Lung (tissue), 12 donors: ENCODE data around the gene SSH2. TPM values are rescaled to one million over a fixed set of nuclear protein-coding genes. Genes with fewer than 3 reads are reported as not detected.

Experiments
- ATAC-seq: fragments of 200-7000 bp; cut with Tn5 transposase; one replicate; pipeline ENCODE4 v1.9.1; 2020; ENCODE audit warnings: moderate number of reproducible peaks; ENCODE audit not compliant: insufficient read depth, low FRiP score
- DNase-seq, 3 donors: peaks; one replicate each; pipeline ENCODE4 v3.0.0-alpha.2; 2013 to 2017
- H3K27ac ChIP-seq, 2 donors: one replicate each; pipeline ENCODE4 v1.5.1; 2013; ENCODE audit warnings: mild to moderate bottlenecking in 2 of 2, moderate library complexity in 2 of 2, control low read depth in 1 of 2, inconsistent platforms in 1 of 2, low read depth in 1 of 2, low read length in 1 of 2
- H3K27me3 ChIP-seq, 3 donors: one replicate each; pipeline ENCODE4 v1.5.1; 2013; ENCODE audit warnings: low read length in 2 of 3; ENCODE audit not compliant: control insufficient read depth in 3 of 3, insufficient read depth in 3 of 3
- H3K36me3 ChIP-seq, 4 donors: one replicate each; pipeline ENCODE4 v1.5.1; 2013; ENCODE audit warnings: low read length in 4 of 4, mild to moderate bottlenecking in 1 of 4, moderate library complexity in 1 of 4; ENCODE audit not compliant: control insufficient read depth in 4 of 4, insufficient read depth in 4 of 4
- H3K4me1 ChIP-seq, 5 donors: one replicate each; pipeline ENCODE4 v1.5.1; 2013; ENCODE audit warnings: low read length in 5 of 5, mild to moderate bottlenecking in 2 of 5, moderate library complexity in 1 of 5; ENCODE audit not compliant: control insufficient read depth in 5 of 5, insufficient read depth in 5 of 5
- H3K4me3 ChIP-seq: one replicate; pipeline ENCODE4 v1.5.1; 2013; ENCODE audit warnings: mild to moderate bottlenecking, control low read depth, moderate library complexity
- H3K9ac ChIP-seq, 2 donors: one replicate each; pipeline ENCODE4 v1.5.1; 2013; ENCODE audit warnings: low read length in 2 of 2, control low read depth in 1 of 2; ENCODE audit not compliant: insufficient read depth in 1 of 2
- H3K9me3 ChIP-seq, 4 donors: one replicate each; pipeline ENCODE4 v1.5.1; 2013; ENCODE audit warnings: low read length in 3 of 4, mild to moderate bottlenecking in 1 of 4, moderate library complexity in 1 of 4; ENCODE audit not compliant: control insufficient read depth in 4 of 4, insufficient read depth in 3 of 4
- CTCF ChIP-seq: IDR thresholded peaks from 2 replicates; pipeline ENCODE4 v1.5.1; 2012; ENCODE audit warnings: mild to moderate bottlenecking; ENCODE audit errors: control extremely low read depth, extremely low read depth
- WGBS, 2 donors: extraction: QIAGEN DNeasy Blood & Tissue Kit; methylation state at CpG; one replicate each; pipeline ENCODE4 v1.1.7; 2013; 5-methylcytosine and 5-hydroxymethylcytosine counted together
- polyA plus RNA-seq, 2 donors: library from polyadenylated mRNA; stranded (reverse); fragments of 200-250 nt; gene quantifications; one replicate each; pipeline ENCODE4 v1.2.1, GENCODE V29; 2013
- total RNA-seq, 2 donors: library from RNA; depleted of rRNA in 1 of 2; stranded (reverse); fragments of >200 nt in 1 of 2; gene quantifications; one replicate each; pipeline ENCODE4 v1.2.1, GENCODE V29; 2014 to 2021
- donor health status: control.
- donor health status: control.
- donor health status: Bipolar disorder and iron deficiency.
- donor health status: healthy.
- donor health status: DM: yes; HTN: yes; CAD: no.

The SSH2 gene
- total and polyA plus RNA-seq, 4 donors, result 23.4 to 69.4 (median 41.1) TPM

DNA sequence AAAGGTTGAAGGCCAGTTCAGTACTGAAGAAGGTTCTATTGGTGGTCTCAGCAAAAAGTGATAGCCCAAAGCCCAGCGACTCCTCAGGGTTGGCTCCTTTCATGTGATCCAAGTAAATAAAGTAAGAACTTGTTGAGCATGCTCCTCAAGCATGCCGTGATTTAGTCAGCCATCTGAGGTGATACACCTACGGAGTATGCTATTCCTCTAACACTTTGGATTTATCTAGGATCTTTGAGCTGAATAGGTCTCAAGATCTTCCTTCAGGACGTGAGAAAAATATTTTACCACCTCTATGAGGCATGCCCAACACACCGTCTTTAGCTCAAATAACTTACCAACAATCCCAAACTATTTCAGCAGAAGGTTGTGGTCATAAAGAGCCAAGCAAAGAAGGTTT is 154.0 kb downstream of the SSH2 start:
- H3K27ac ChIP-seq, result no peak overlapping the region
- ATAC-seq, result no peak
- no peak overlapping the region for H3K4me3 ChIP-seq
- WGBS, 2 donors, result 96% methylated on average over 5 of the region's 5 CpGs
- H3K27me3 ChIP-seq, result no peaks in the 10 kb centered on the region
- peaks cover 0 to 8% (median 0%) of the 10 kb centered on the region in 5 donors for H3K4me1 ChIP-seq
- TF ChIP-seq CTCF, result no peak
- H3K9ac ChIP-seq, result no peak overlapping the region
- H3K9me3 ChIP-seq, result no peaks in the 10 kb centered on the region
- DNase-seq, result no peak
- peaks cover 0 to 1% (median 0%) of the 10 kb centered on the region in 4 donors for H3K36me3 ChIP-seq

- WGBS, 2 donors, result 77 to 81% methylated on average over 2 of the region's 2 CpGs
- no peak overlapping the region for H3K27ac ChIP-seq
- H3K9me3 ChIP-seq, result no peaks in the 10 kb centered on the region
- no peak for TF ChIP-seq CTCF
- H3K4me1 ChIP-seq, result peaks cover 0 to 6% (median 0%) of the 10 kb centered on the region in 5 donors
- H3K4me3 ChIP-seq, result no peak overlapping the region
- H3K27me3 ChIP-seq, result no peaks in the 10 kb centered on the region
- ATAC-seq (no peak), DNase-seq (no peak)
- no peak overlapping the region for H3K9ac ChIP-seq
- peaks cover 0 to 1% (median 0%) of the 10 kb centered on the region in 4 donors for H3K36me3 ChIP-seq
These were observed 157.0 kb downstream of the SSH2 start for GRCh38 chr17:29772981-29773380.

DNA sequence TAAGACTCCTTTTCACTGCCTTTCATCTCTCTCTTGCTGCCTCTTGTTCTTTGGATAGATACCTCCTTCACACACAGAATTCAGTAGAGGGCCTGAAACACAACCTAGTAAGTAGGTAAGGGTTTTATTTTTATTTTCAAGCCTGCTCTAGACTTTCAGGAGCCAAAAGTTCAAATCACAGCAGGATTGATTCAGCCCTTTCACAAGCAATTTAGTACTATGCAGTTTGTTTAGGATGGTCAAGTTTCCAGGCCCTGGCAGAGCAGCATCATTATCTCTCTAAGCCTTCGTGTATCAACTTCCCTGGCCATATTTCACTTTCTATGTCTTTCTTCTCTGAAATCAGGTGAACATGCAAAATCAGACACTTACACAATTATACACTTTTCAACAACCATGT is 158.5 kb downstream of the SSH2 start:
- TF ChIP-seq CTCF, result no peak
- Histone ChIP-seq H3K4me3 (no peak overlapping the region), H3K9ac (no peak overlapping the region), H3K36me3 (peaks cover 0 to under 1% (median 0%) of the 10 kb centered on the region in 4 donors), H3K4me1 (no peaks in the 10 kb centered on the region), H3K27me3 (no peaks in the 10 kb centered on the region), H3K27ac (no peak overlapping the region), H3K9me3 (no peaks in the 10 kb centered on the region)
- WGBS, 2 donors, result 82 to 97% methylated on average over 1 of the region's 1 CpG
- no peak for DNase-seq
- no peak for ATAC-seq

DNA sequence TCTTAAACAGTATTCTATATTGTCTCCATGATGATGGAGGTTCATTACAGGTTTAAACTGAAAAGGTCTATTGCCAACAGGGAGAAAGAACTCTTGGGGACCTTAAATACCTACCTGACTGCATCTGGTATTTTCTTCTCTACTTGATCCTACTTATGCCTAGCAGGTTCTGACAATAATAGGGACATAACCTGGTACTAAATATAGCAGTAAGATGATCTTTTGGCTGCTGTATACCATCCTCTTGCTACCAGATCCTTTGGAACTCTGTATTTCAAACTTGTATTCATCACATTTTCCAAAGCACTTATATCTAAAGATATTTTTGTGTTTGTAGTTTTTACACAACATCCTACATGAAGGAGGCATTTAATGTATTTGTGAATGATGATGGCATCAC is 160.8 kb downstream of the SSH2 start:
- H3K4me1 ChIP-seq, result no peaks in the 10 kb centered on the region
- H3K27me3 ChIP-seq, result no peaks in the 10 kb centered on the region
- no peak for TF ChIP-seq CTCF
- no peak overlapping the region for H3K27ac ChIP-seq
- no peak overlapping the region for H3K4me3 ChIP-seq
- H3K9me3 ChIP-seq, result no peaks in the 10 kb centered on the region
- H3K36me3 ChIP-seq, result no peaks in the 10 kb centered on the region
- DNase-seq, result no peak
- no peak for ATAC-seq
- H3K9ac ChIP-seq, result no peak overlapping the region
